GM13976 (cell line): Measurements from ENCODE around the gene LHFPL3.

Experiments used
- DNase-seq: peaks from one replicate; pipeline ENCODE4 v3.0.0; 2012; ENCODE audit warnings: low spot score
- in situ Hi-C: fragments of 300-500 bp; cut with MboI; formaldehyde crosslinking; loops from one replicate; pipeline ENCODE4 v1.12.0; 2022; ENCODE audit warnings: low sequenced_read_pairs, mixed read lengths, inconsistent platforms; ENCODE audit not compliant: unreplicated experiment
- TF ChIP-seq, protein P1 (sequence below): IDR thresholded peaks from 2 replicates; pipeline ENCODE4 v1.5.1; 2012; ENCODE audit warnings: borderline replicate concordance, mild to moderate bottlenecking; ENCODE audit not compliant: insufficient read depth; ENCODE audit errors: extremely low read depth, missing control alignments, control extremely low read depth

LHFPL3 gene

DNA sequence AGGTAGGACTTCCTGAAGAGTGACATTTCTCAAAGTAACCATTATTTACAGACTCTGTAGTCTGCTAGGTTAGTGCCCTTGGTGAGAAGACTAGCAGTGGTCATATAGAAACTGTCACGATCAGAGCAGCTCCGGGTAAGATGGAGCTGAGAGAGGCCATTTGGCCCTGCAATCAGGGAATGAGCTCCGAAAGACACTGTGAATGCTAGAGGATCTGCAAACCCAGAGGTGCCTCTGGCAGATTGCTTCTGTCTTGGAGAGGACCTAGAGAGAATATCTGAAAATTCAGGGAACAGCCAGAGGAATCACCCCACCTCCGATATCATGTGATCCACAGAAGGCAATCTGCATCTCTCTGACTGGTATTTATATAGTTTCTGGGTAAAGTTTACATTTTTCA, 438.7 kb downstream of the LHFPL3 start:
- TF ChIP-seq, protein P1, sequence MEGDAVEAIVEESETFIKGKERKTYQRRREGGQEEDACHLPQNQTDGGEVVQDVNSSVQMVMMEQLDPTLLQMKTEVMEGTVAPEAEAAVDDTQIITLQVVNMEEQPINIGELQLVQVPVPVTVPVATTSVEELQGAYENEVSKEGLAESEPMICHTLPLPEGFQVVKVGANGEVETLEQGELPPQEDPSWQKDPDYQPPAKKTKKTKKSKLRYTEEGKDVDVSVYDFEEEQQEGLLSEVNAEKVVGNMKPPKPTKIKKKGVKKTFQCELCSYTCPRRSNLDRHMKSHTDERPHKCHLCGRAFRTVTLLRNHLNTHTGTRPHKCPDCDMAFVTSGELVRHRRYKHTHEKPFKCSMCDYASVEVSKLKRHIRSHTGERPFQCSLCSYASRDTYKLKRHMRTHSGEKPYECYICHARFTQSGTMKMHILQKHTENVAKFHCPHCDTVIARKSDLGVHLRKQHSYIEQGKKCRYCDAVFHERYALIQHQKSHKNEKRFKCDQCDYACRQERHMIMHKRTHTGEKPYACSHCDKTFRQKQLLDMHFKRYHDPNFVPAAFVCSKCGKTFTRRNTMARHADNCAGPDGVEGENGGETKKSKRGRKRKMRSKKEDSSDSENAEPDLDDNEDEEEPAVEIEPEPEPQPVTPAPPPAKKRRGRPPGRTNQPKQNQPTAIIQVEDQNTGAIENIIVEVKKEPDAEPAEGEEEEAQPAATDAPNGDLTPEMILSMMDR, result no peak
- DNase-seq, result no peak
- in situ Hi-C loops, result no loop called here

GRCh38 chr7:104767826-104768536, 439.6 kb downstream of the LHFPL3 start:
- no peak for DNase-seq
- in situ Hi-C loops, result no loop called here
- TF ChIP-seq, protein P1, result no peak

GRCh38 chr7:104772405-104773345, 444.3 kb downstream of the LHFPL3 start:
- in situ Hi-C loops, result no loop called here
- TF ChIP-seq, protein P1, result no peak
- DNase-seq, result no peak

GRCh38 chr7:104773796-104774195, 445.4 kb downstream of the LHFPL3 start:
- in situ Hi-C loops, result no loop called here
- TF ChIP-seq, protein P1, result no peak
- DNase-seq, result no peak

DNA sequence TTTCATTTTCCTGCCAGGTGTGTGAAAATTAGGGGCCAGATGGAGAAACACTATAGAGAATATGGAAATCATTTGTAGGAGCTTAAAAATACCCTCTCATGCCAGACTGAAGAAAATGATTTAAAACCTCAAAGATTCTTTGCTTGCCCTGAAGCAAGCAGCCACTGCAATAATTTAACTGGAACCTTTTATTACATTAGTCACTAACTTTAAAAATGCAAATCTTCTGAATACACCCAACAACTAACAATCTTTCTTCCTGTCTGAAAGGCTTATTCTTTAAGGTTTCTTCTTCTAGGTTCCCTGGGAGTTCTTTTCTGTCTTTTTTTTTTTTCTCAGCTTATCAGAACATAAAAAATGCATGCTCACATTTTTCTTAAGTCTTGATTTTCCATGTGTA, 447.1 kb downstream of the LHFPL3 start:
- DNase-seq, result no peak
- in situ Hi-C loops, result no loop called here
- TF ChIP-seq, protein P1, result no peak

- DNase-seq, result no peak
- in situ Hi-C loops, result no loop called here
- TF ChIP-seq, protein P1, result no peak
These were observed 448.9 kb downstream of the LHFPL3 start for GRCh38 chr7:104777301-104777800.
